ENCODE results near the gene TRIO.
A peak's percentile ranks its signal among the peaks of the same experiment; 100 is the strongest.

TRIO gene

DNA sequence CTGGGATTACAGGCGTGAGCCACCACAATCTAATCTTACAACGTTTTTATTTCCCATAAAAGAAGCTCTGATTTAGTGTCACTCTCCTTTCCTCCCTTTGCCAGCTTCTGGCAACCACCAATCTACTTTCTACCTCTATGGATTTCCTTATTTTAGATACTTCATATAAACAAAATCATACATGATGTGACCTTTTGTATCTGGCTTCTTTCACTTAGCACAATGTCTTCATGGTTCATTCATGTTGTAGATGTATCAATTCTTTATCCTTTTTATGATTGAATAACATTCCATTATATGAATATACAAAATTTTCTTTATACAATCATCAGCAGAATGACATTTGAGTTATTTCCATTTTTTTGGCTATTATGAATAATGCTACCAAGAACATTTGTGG, 9.7 kb upstream of the TRIO start:
- Mint-ChIP-seq H3K36me3 (peaks cover 2% of the 10 kb centered on the region), H3K9me3 (peaks cover 4% of the 10 kb centered on the region), H3K4me1 (peaks cover 4% of the 10 kb centered on the region), H3K4me3 (no peak overlapping the region), H3K27ac (no peak overlapping the region), H3K27me3 (peaks cover 8% of the 10 kb centered on the region)
- ATAC-seq (ENCODE audit: low read depth) (no peak), DNase-seq (ENCODE audit: low spot score in 2 of 2) (no peak)

DNA sequence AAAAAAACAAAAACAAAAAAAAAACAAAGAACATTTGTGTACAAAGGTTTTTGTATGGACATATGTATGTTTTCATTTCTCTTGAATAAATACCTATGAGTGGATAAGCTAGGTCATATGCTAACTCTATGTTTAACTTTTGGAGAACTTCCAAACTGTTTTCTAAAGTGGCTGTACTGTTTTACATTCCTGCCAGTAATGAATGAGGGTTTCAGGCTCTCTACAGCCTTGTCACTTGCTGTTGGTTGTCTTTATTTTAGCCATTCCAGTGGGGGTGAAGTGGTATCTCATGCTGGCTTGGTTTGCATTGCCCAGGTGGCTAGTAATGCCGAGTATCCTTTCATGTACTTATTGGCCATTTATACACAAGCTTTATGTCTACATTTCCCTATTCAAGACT, 9.1 kb upstream of the TRIO start:
- DNase-seq (ENCODE audit: low spot score in 2 of 2) (no peak), ATAC-seq (ENCODE audit: low read depth) (no peak)
- H3K36me3 Mint-ChIP-seq = peaks cover 2% of the 10 kb centered on the region
- H3K4me1 Mint-ChIP-seq = no peaks in the 10 kb centered on the region
- peaks cover 4% of the 10 kb centered on the region for H3K9me3 Mint-ChIP-seq
- no peak overlapping the region for H3K27ac Mint-ChIP-seq
- no peak overlapping the region for H3K4me3 Mint-ChIP-seq
- peaks cover 9% of the 10 kb centered on the region for H3K27me3 Mint-ChIP-seq

DNA sequence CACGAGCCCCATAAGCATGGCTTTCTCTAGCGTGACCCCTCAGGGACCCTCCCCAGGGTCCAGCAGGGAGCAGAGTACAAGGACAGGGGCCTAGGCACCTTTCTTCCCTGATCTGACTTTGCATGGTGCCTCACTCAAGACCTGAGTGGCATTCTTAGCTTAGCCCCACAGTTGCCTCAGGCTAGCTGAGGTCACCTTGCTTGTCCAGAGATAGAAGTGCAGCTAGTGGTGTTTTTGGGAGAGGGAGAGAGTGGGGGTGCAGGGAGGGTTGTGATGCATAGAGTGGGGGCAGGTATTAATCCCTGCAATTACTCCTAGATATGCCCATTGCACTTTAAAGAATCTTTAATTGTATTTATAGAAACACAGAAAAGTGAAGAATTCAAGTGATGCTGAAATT, 8.4 kb upstream of the TRIO start:
- peaks cover 9% of the 10 kb centered on the region for H3K27me3 Mint-ChIP-seq
- H3K36me3 Mint-ChIP-seq = peaks cover 2% of the 10 kb centered on the region
- ATAC-seq (ENCODE audit: low read depth) = no peak
- H3K27ac Mint-ChIP-seq = no peak overlapping the region
- H3K4me1 Mint-ChIP-seq = no peaks in the 10 kb centered on the region
- H3K4me3 Mint-ChIP-seq = no peak overlapping the region
- DNase-seq (ENCODE audit: low spot score in 2 of 2) = no peak
- H3K9me3 Mint-ChIP-seq = peaks cover 4% of the 10 kb centered on the region

DNA sequence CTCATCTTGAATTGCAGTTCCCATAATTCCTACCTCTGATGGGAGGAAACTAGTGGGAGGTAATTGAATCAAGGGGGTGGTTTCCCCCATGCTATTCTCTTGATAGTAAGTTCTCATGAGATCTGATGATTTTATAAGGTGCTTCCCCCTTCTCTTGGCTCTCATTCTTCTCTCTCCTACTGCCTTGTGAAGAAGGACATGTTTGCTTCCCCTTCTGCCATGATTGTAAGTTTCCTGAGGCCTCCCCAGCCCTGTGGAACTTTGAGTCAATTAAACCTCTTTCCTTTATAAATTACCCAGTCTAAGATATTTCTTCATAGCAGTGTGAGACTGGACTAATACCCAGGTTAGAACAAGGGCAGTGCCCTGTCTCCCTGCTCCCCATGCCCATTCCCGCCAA, 7.5 kb upstream of the TRIO start:
- ATAC-seq (ENCODE audit: low read depth) (no peak), DNase-seq (ENCODE audit: low spot score in 2 of 2) (no peak)
- Mint-ChIP-seq H3K9me3 (peaks cover 4% of the 10 kb centered on the region), H3K4me1 (no peaks in the 10 kb centered on the region), H3K4me3 (no peak overlapping the region), H3K36me3 (peaks cover 2% of the 10 kb centered on the region), H3K27me3 (peaks cover 9% of the 10 kb centered on the region), H3K27ac (no peak overlapping the region)

DNA sequence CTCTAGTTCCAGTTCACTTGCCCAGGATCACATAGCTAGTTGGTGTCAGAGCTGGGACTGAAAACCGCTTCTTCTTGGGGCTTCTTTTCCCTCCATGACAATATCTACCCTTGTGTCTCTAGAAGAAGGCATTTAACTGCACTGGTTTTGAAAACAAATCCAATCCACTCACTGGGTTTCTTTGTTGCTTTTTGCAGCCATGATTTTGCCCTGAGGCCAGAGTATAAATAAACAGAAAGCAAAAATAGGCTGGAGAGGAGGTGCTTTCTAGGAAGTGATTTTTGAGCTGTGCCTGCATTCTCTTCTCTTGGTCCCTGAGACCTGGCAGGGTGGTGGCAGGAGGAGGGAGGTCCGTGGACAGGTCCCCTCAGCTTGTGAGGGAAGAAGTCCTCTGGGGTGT, 6.9 kb upstream of the TRIO start:
- DNase-seq (ENCODE audit: low spot score in 2 of 2) (no peak), ATAC-seq (ENCODE audit: low read depth) (no peak)
- Mint-ChIP-seq H3K36me3 (peaks cover 2% of the 10 kb centered on the region), H3K9me3 (peaks cover 4% of the 10 kb centered on the region), H3K4me1 (no peaks in the 10 kb centered on the region), H3K4me3 (no peak overlapping the region), H3K27me3 (peaks cover 9% of the 10 kb centered on the region), H3K27ac (no peak overlapping the region)

DNA sequence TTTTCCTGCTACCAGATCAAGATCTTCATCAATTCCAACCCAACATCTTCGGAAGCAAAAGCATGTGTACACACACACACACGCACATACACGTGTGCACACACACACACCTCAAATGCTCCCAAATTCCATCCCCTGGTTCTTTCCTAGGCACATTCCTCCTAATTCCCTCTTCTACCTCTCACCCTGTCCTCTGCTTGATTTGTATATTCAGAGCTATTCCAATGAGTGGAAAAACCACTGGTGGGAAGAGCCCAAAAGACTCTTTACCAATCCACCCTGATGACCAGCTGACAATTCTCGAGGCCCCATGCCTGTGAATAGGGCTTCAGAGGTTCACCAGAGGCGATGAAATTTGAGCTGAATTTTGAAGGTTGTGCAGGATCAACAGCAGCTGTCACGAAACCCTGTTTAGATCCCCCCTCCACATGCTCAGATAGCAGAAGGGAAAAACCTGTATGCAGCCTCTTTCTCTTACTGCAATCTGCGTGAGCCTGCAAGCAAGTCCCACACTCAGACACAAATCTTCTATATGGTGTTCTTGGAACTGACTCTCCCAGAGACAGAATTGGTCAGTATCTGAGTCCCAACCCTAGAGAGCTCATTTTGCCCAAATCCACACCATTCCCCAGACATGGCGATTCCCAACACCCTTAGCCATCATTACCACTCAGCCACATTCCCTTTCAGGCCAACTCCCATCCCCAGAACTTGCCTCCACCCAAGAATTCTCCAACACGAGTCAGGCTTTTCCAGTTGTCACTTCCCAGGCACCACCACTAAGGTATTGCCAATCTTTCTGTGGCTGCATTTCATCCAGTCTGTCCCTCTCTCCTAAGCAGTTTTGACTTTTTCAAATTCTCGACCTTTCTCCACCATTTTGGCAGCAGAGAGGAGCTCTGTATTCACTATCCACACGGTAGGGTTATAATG, 4.3 kb upstream of the TRIO start:
- Mint-ChIP-seq H3K4me3 (no peak overlapping the region), H3K27me3 (peaks cover 6% of the 10 kb centered on the region), H3K9me3 (peaks cover 4% of the 10 kb centered on the region), H3K36me3 (peaks cover 2% of the 10 kb centered on the region), H3K27ac (no peak overlapping the region), H3K4me1 (peaks cover 4% of the 10 kb centered on the region)
- no peak for ATAC-seq (ENCODE audit: low read depth)
- no peak for DNase-seq (ENCODE audit: low spot score in 2 of 2)

DNA sequence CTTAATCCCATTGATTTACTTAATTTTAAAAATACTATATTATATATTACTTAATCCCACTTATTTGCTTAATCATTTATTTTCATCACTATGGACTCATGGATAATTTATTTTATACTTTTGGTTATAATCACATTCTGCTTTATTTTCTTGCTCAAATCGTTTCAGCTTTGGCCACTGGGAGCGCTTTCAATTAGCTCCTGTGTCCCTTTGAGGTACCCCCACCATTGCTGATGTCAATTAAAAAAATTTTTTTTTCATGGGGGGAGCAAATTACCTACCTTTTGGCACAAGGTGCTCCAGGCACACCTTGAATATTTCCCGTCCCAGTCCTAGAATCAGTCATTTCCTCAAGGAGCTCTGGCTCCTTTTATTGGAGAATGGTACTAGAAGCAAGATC, 1.4 kb upstream of the TRIO start:
- ATAC-seq (ENCODE audit: low read depth) (no peak), DNase-seq (ENCODE audit: low spot score in 2 of 2) (no peak)
- Mint-ChIP-seq H3K27me3 (peaks cover 4% of the 10 kb centered on the region), H3K9me3 (no peaks in the 10 kb centered on the region), H3K4me1 (peaks cover 16% of the 10 kb centered on the region), H3K27ac (peak overlapping the region; percentile 92), H3K36me3 (peaks cover 2% of the 10 kb centered on the region), H3K4me3 (no peak overlapping the region)

DNA sequence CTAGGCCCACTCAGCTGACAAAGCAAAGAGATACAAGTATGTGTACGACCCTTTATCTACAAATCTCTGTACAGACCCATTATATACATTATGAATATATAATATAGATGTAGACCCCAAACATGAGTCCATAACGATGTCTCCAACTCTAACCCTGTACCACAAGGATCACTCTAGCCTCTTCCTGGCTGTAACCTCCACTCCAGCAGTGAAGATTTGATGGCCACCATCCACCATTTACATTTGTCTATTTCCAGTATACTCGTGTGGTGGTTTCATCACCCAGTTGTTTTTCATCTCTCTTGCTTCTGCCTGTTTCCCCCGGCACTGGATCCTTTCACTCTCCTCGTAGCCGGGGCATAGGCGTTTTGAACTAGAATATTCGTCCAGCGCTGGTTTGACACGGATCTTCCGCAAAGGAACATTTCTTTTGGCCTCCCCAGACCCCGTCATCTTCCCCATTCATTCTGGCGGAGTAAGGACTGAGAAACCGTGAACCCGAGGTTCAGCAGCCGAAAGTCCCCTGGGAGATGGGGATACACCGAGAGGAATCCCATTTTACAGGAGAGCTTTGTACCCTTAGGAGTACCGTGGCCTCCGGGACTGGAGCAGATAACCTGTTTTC, 828 bp upstream of the TRIO start:
- Mint-ChIP-seq H3K4me3 (peak overlapping the region; percentile 96), H3K4me1 (peaks cover 18% of the 10 kb centered on the region), H3K36me3 (peaks cover 2% of the 10 kb centered on the region), H3K9me3 (no peaks in the 10 kb centered on the region), H3K27me3 (peaks cover 4% of the 10 kb centered on the region), H3K27ac (peak overlapping the region; percentile 92)
- peak; percentile 2 for ATAC-seq (ENCODE audit: low read depth)
- DNase-seq (ENCODE audit: low spot score in 2 of 2) = no peak

DNA sequence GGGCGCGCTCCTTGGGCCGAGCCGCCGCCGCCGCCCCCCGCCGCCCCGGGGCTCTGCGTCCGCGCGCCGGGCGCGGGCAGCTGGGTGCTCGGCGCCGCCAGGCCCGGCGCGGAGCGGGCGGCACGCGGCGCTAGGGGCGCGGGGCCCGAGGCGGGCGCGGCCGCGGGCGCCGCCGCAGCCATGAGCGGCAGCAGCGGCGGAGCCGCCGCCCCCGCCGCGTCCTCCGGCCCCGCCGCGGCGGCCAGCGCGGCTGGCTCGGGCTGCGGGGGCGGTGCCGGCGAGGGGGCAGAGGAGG, 351 bp downstream of the TRIO start:
- DNase-seq (ENCODE audit: low spot score in 2 of 2) = no peak
- H3K4me3 Mint-ChIP-seq = no peak overlapping the region
- H3K27me3 Mint-ChIP-seq = peaks cover under 1% of the 10 kb centered on the region
- H3K36me3 Mint-ChIP-seq = no peaks in the 10 kb centered on the region
- H3K4me1 Mint-ChIP-seq = peaks cover 19% of the 10 kb centered on the region
- peak; percentile 2 for ATAC-seq (ENCODE audit: low read depth)
- H3K9me3 Mint-ChIP-seq = no peaks in the 10 kb centered on the region
- peak overlapping the region; percentile 92 for H3K27ac Mint-ChIP-seq

DNA sequence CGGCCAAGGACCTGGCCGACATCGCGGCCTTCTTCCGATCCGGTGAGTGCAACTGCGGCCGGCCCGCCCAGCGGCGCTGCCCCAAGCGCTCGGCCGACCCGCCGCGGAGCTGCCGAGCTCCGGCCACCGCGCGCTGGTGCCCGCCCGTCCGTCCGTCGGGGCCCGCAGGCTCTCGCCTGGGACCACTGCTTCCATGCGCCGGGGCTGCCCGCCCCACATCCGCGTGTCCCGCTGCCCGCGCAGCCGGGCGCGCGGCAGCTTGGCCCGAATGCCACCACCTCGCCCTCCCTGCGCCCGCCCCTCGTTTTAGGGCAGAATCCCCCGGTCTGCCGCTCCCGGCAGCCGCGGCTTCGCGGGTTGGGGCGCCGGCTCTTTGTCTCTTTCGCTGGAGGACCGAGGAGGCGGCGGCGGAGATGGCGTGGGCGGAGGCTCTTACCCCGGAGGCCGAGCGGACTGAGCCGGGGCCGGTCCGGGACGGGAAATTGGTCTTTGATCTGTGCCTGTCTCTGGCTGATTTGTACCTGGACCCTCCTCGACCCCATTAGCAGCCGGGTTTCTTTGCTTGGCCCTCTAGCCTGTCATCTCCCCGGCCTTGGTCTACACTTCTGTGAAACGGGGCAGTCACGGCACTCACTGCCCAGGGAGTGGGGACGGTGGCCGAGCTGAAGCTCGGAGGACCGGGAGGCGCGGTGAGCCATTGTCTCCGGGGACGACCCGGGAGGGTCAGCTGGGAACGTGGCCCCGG, 871 bp downstream of the TRIO start:
- Mint-ChIP-seq H3K4me3 (peak overlapping the region; percentile 93), H3K4me1 (peaks cover 23% of the 10 kb centered on the region), H3K36me3 (no peaks in the 10 kb centered on the region), H3K9me3 (no peaks in the 10 kb centered on the region), H3K27ac (peak overlapping the region; percentile 96), H3K27me3 (no peaks in the 10 kb centered on the region)
- DNase-seq (ENCODE audit: low spot score in 2 of 2) (peak; percentile 45 to 73), ATAC-seq (ENCODE audit: low read depth) (peak; percentile 3)

DNA sequence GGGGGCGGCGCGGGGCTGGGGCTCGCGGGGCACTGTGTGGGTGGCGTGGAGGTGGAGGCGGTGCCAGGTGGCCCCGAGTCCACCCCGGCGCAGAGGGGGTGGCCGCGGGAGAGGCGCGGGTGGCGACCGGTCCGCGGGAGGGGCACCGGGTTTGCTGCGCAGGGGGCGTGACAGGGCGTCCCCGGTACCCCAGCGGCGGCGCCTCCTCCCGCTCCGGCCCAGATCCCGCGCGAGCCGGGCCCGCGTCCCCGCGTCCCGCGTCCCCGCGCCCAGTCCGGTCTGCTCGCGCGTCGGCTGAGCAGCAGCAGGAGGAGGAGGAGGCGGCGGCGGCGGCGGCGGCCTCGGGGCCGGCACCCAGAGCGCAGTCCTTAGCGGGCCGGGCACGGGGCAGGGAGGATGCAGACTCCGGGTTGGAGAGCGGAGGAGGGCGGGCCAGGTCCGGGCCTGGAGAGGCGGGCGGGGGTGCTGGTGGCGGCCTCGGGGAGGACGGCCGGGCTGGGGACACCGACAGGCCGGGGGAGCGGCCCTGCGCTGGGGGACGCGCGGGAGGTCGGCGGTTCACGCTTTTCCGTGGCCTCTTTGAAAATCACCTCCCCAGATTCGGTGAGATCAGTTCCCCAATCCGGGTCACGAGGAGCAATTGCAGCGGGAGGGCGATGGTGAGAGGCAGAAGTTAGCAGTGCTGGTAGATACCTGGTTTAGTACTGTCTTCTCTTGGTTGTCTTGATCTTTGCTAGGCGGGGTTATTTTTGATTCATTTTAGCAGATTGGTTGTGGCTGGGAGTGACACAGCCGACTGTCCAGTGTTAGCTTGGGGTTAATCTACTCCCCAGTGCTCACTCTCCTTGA, 1.7 kb downstream of the TRIO start:
- Mint-ChIP-seq H3K27ac (peak overlapping the region; percentile 96), H3K4me1 (peaks cover 31% of the 10 kb centered on the region), H3K27me3 (no peaks in the 10 kb centered on the region), H3K9me3 (no peaks in the 10 kb centered on the region), H3K4me3 (peak overlapping the region; percentile 93), H3K36me3 (no peaks in the 10 kb centered on the region)
- peak; percentile 75 to 82 for DNase-seq (ENCODE audit: low spot score in 2 of 2)
- ATAC-seq (ENCODE audit: low read depth) = peak; percentile 70

DNA sequence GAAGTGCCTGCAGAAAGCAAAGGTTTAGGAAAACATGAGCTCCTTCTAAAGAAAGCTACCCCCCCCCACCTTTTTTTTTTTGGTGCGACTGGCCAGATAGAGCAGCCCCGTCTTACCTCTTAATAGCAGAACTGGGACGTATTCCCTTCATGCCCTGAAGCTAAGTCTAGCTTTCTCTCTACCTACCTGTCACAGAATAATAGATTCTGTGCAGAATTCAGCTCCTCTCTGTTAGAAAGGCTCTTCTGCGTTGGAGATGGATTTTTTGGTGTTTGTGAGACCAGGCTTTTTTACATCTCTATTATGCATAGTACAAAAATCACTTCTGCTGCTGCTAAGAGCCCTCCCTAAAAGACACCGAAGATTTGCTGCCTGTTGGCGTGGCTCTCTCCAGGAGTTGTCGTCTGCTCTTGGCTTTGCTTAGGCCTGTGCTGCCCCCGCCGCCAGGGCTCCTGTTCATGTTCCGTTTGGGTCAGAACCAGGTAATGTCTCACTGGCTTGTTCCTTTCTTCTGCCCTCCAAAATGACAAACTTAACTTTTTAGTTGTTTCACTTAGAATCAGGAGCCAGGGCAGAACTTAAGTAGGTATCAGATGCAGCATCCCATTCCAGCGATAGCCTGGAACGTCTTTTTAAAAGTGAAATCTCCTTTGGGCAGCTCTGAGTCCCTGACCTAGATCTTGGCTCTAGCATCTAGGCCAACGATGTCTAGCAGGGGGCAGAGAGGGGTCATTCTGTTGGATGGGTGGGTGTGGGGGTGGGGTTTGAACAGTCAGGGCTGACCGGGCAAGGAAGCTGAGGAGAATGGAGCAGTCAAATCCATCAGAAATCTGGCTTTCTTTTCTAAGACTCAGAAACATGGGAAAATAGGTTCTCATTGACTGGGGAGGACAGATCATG, 2.5 kb downstream of the TRIO start:
- no peaks in the 10 kb centered on the region for H3K36me3 Mint-ChIP-seq
- H3K4me3 Mint-ChIP-seq = peak overlapping the region; percentile 93
- H3K27ac Mint-ChIP-seq = peak overlapping the region; percentile 96
- no peaks in the 10 kb centered on the region for H3K9me3 Mint-ChIP-seq
- ATAC-seq (ENCODE audit: low read depth) = no peak
- peaks cover 36% of the 10 kb centered on the region for H3K4me1 Mint-ChIP-seq
- DNase-seq (ENCODE audit: low spot score in 2 of 2) = no peak
- no peaks in the 10 kb centered on the region for H3K27me3 Mint-ChIP-seq

DNA sequence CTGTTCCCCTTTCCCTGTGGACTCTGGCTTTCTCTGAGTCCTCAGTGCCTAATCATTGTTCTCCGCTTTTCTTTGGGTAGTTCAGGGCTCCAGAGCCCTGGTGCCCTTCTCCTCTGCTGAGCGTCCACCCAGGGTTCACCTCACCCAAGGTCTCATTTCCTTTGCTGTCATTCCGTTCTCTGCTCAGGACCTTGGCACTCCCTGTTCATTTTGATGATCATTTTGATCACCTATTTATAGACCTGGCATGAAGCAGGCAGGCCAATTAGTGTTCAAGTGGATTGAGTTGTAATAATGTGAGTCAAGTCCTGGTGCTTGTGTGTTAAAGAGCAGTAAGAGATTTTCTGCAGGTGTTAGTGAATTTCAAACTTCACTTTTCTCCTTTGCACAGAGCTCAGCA, 3.6 kb downstream of the TRIO start:
- peak overlapping the region; percentile 93 for H3K4me3 Mint-ChIP-seq
- ATAC-seq (ENCODE audit: low read depth) (no peak), DNase-seq (ENCODE audit: low spot score in 2 of 2) (no peak)
- no peaks in the 10 kb centered on the region for H3K9me3 Mint-ChIP-seq
- peak overlapping the region; percentile 96 for H3K27ac Mint-ChIP-seq
- peaks cover 44% of the 10 kb centered on the region for H3K4me1 Mint-ChIP-seq
- no peaks in the 10 kb centered on the region for H3K27me3 Mint-ChIP-seq
- H3K36me3 Mint-ChIP-seq = no peaks in the 10 kb centered on the region

Measured in memory B cell (primary cell).